AG04450 (cell line): ENCODE data around the gene ARID1A. TPM values are rescaled to one million over a fixed set of nuclear protein-coding genes. Genes with fewer than 3 reads are reported as not detected.

Experiments
- CTCF ChIA-PET: fragments of 300-600, 350-600 bp; formaldehyde crosslinking; extraction: SDS; loops from one replicate; lab custom pipeline; 2022; ENCODE audit warnings: antibody characterized with exemption, inconsistent platforms; lab: Charles Lee
- POLR2A ChIA-PET: fragments of 350-600 bp; formaldehyde crosslinking; extraction: SDS; loops from one replicate; lab custom pipeline; 2021; ENCODE audit warnings: antibody characterized with exemption, inconsistent platforms; lab: Yijun Ruan, JAX
- DNase-seq: peaks from one replicate; pipeline ENCODE4 v3.0.0-alpha.2; 2011; ENCODE audit warnings: low read depth, low spot score
- H3K27ac ChIP-seq: one replicate; pipeline ENCODE4 v1.5.1; 2012; ENCODE audit warnings: low read depth, low read length, control low read depth
- H3K27me3 ChIP-seq: one replicate; pipeline ENCODE4 v1.6.0; 2012; ENCODE audit warnings: low read length; ENCODE audit not compliant: control insufficient read depth, insufficient read depth
- H3K4me3 ChIP-seq: 2 replicates; pipeline ENCODE4 v1.5.1; 2011; ENCODE audit warnings: mild to moderate bottlenecking, low read depth, low read length, control low read depth
- H3K9me3 ChIP-seq: 2 replicates; pipeline ENCODE4 v1.5.1; 2012; ENCODE audit warnings: low read length; ENCODE audit not compliant: control insufficient read depth, insufficient read depth
- CTCF ChIP-seq: IDR thresholded peaks from 2 replicates; pipeline ENCODE4 v1.5.1; 2011; ENCODE audit warnings: low read depth, low read length, control low read depth, inconsistent platforms
- polyA plus RNA-seq: library from polyadenylated mRNA; depleted of rRNA; stranded (reverse); fragments of >200 nt; gene quantifications from 2 replicates; pipeline ENCODE4 v1.2.3, GENCODE V29; 2011

The ARID1A gene
- polyA plus RNA-seq, 1 experiment, result 16.4 TPM

- Histone ChIP-seq H3K4me3 (peak overlapping the region; percentile 79), H3K9me3 (no peaks in the 10 kb centered on the region; the same call in 1 of the 2 replicates), H3K27me3 (no peaks in the 10 kb centered on the region), H3K27ac (no peak overlapping the region)
- no peak for TF ChIP-seq CTCF
- ChIA-PET CTCF (interaction anchor here (0.7 to 1.1 kb wide), 2 partner anchors 92 to 94 kb away, joined by 3 to 4 read pairs; no protein-coding TSS in a partner anchor), POLR2A (interaction anchor here (0.7 kb wide), 1 partner anchor 92 kb away, joined by 3 read pairs; the partner anchor contains the start of gene PIGV)
- no peak for DNase-seq
These were observed 371 bp downstream of the ARID1A start for GRCh38 chr1:26696119-26696653.

GRCh38 chr1:26696654-26697430 lies 1.0 kb downstream of the ARID1A start:
- ChIA-PET CTCF (interaction anchor here (0.7 to 2.9 kb wide), 3 partner anchors 92 to 95 kb away, joined by 3 to 15 read pairs (median 4); no protein-coding TSS in a partner anchor), POLR2A (interaction anchor here (0.7 to 1.7 kb wide), 4 partner anchors 48 to 93 kb away, joined by 3 to 4 read pairs (median 4); partner anchors contain the start of gene PIGV)
- Histone ChIP-seq H3K27me3 (no peaks in the 10 kb centered on the region), H3K27ac (no peak overlapping the region), H3K4me3 (peak overlapping the region; percentile 79), H3K9me3 (no peaks in the 10 kb centered on the region; the same call in 1 of the 2 replicates)
- DNase-seq, result no peak
- TF ChIP-seq CTCF, result no peak

- H3K27ac ChIP-seq, result peak overlapping the region; percentile 78
- peak overlapping the region; percentile 79 for H3K4me3 ChIP-seq
- ChIA-PET CTCF (interaction anchor here (1.0 to 2.9 kb wide), 5 partner anchors 10 to 99 kb away, joined by 3 to 23 read pairs (median 4); no protein-coding TSS in a partner anchor), POLR2A (interaction anchor here (0.8 to 1.7 kb wide), 6 partner anchors 26 to 93 kb away, joined by 3 to 12 read pairs (median 4); partner anchors contain the start of gene PIGV)
- no peak for DNase-seq
- no peaks in the 10 kb centered on the region for H3K27me3 ChIP-seq
- no peaks in the 10 kb centered on the region; the same call in 1 of the 2 replicates for H3K9me3 ChIP-seq
- TF ChIP-seq CTCF, result no peak
These were observed 1.7 kb downstream of the ARID1A start for GRCh38 chr1:26697431-26697977.

DNA sequence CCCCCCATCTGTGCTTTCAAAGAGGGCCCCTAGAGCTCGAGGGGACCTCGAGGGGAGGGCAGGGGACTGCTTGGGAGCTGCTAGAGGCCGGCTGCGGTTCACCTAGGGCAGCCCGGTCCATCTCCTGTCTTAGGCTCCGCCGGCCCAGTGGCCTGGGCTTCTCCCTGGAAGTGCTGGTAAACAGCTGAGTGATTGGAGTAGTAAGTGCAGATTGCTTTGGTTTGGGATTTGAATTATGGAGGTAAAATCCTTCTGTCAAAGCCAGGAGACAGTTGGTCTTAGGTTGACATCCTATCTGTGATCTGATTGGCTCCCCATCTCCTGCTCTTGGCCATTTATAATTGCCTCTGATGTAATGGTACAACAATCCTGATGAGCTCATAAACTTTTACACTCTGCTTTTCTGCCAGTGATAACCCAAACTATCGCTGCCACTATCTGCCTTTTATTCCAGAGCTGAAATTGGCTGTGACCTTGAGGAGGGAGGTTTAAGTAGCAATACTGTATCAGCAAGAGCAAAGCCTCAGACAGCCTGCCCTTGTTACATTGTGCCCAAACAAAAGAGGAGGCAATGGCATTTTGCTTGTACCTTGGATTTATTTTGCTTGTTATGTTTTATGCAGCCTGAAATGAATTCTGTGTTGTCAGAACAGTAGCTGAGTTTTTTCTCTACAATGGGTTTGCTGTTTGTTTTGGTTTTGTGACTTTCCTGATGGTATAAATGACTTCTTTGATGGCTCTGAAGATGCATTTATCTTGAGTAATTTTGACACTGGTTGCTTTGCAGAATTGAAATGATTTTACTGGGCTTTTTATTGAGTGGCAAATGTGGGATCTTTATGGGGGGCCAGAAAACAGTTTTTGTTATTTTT lies 2.4 kb downstream of the ARID1A start:
- peak overlapping the region; percentile 79 for H3K4me3 ChIP-seq
- H3K27ac ChIP-seq, result peak overlapping the region; percentile 78
- ChIA-PET POLR2A (interaction anchor here (0.8 to 1.7 kb wide), 6 partner anchors 9 to 92 kb away, joined by 3 to 12 read pairs (median 4); partner anchors contain the start of gene PIGV), CTCF (interaction anchor here (0.6 to 2.9 kb wide), 7 partner anchors 10 to 100 kb away, joined by 3 to 23 read pairs (median 4); no protein-coding TSS in a partner anchor)
- peak; percentile 90 for DNase-seq
- H3K9me3 ChIP-seq, result no peaks in the 10 kb centered on the region; the same call in 1 of the 2 replicates
- no peaks in the 10 kb centered on the region for H3K27me3 ChIP-seq
- no peak for TF ChIP-seq CTCF
